VCaP (cell line): Measurements from ENCODE around the gene CLCN1.

Experiments used
- H3K27ac ChIP-seq: fragments of 450-650 bp; 2 replicates; pipeline ENCODE4 v1.5.1; 2017
- CTCF ChIP-seq: fragments of 450-650 bp; conservative IDR thresholded peaks from 2 replicates; pipeline ENCODE4 v1.5.1; 2017; ENCODE audit warnings: mild to moderate bottlenecking, moderate library complexity

The CLCN1 gene

DNA sequence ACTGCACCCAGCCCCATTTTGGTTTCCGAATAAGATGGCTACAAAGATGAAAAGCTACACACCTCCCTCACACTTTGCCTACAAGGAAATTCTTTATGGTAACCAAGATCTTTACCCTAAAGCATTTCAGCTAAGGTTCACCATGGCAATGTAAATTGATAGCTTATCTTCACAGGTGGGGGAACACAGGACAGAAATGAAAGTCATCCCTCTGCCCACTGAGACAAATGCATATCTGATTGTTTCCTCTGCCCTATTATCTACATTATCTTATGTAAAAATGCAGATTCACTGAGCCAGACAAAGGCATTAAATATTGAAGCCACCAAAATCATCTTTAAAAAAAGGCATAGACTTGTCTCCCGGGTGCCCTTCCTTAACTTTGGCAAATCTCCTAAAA lies 34.4 kb upstream of the CLCN1 start:
- H3K27ac ChIP-seq = no peak overlapping the region
- TF ChIP-seq CTCF = no peak

GRCh38 chr7:143282124-143282523 lies 33.8 kb upstream of the CLCN1 start:
- TF ChIP-seq CTCF = no peak
- H3K27ac ChIP-seq = no peak overlapping the region

- TF ChIP-seq CTCF = no peak
- H3K27ac ChIP-seq = no peak overlapping the region
Observed at GRCh38 chr7:143283381-143283780, 32.5 kb upstream of the CLCN1 start.

GRCh38 chr7:143284591-143285469 lies 31.1 kb upstream of the CLCN1 start, which contains the start of gene TMEM139:
Gene TMEM139, plus strand, starts transcription at chr7:143284958. Its CDS starts 1,000 bp downstream, at chr7:143285958.
- no peak for TF ChIP-seq CTCF
- H3K27ac ChIP-seq = no peak within 1 kb of the TSS

GRCh38 chr7:143285470-143285778 lies 30.5 kb upstream of the CLCN1 start:
- no peak for TF ChIP-seq CTCF
- H3K27ac ChIP-seq = no peak overlapping the region

DNA sequence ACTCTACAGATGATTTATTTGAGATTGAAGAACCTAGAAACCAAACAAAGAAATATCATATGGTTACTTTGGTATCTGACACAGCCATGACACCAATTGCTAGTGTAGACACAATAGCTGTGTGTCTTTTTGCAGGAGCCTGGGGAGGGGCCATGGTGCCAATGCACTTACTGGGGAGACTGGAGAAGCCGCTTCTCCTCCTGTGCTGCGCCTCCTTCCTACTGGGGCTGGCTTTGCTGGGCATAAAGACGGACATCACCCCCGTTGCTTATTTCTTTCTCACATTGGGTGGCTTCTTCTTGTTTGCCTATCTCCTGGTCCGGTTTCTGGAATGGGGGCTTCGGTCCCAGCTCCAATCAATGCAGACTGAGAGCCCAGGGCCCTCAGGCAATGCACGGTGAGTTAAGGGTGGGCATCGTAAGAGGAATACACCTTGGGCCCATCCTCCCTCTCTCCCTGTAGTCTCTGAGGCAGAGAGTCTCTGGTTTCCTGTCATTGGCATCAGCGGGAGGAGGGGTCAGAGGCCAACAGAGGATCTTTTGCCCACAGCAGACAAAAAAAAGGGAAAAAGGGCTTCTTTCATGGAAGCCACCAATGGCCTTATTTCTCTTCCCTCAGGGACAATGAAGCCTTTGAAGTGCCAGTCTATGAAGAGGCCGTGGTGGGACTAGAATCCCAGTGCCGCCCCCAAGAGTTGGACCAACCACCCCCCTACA lies 29.9 kb upstream of the CLCN1 start:
- TF ChIP-seq CTCF = no peak
- H3K27ac ChIP-seq = no peak overlapping the region

GRCh38 chr7:143286522-143286890 lies 29.4 kb upstream of the CLCN1 start:
- TF ChIP-seq CTCF = no peak

More at GRCh38 chr7:143286522-143286890, 29.4 kb upstream of the CLCN1 start:
- no peak overlapping the region for H3K27ac ChIP-seq
